G401 (cell line): ENCODE data around the gene LAMP5. TPM values are rescaled to one million over a fixed set of nuclear protein-coding genes. Genes with fewer than 3 reads are reported as not detected.

Source experiments
- DNase-seq: peaks from one replicate; pipeline ENCODE4 v3.0.0-alpha.2; 2015; ENCODE audit warnings: low spot score
- in situ Hi-C: cut with HindIII; loops from 2 replicates; pipeline ENCODE4 v1.10.0; 2016; ENCODE audit warnings: low sequenced_read_pairs, mixed read lengths
- total RNA-seq: library from RNA; depleted of rRNA; stranded (reverse); fragments of >200 nt; shearing (Covaris generic); gene quantifications from 2 replicates; pipeline ENCODE4 v1.2.3, GENCODE V29; 2014; rRNA removed

LAMP5 gene, protein sequence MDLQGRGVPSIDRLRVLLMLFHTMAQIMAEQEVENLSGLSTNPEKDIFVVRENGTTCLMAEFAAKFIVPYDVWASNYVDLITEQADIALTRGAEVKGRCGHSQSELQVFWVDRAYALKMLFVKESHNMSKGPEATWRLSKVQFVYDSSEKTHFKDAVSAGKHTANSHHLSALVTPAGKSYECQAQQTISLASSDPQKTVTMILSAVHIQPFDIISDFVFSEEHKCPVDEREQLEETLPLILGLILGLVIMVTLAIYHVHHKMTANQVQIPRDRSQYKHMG
- not detected in 2 replicates for total RNA-seq

DNA sequence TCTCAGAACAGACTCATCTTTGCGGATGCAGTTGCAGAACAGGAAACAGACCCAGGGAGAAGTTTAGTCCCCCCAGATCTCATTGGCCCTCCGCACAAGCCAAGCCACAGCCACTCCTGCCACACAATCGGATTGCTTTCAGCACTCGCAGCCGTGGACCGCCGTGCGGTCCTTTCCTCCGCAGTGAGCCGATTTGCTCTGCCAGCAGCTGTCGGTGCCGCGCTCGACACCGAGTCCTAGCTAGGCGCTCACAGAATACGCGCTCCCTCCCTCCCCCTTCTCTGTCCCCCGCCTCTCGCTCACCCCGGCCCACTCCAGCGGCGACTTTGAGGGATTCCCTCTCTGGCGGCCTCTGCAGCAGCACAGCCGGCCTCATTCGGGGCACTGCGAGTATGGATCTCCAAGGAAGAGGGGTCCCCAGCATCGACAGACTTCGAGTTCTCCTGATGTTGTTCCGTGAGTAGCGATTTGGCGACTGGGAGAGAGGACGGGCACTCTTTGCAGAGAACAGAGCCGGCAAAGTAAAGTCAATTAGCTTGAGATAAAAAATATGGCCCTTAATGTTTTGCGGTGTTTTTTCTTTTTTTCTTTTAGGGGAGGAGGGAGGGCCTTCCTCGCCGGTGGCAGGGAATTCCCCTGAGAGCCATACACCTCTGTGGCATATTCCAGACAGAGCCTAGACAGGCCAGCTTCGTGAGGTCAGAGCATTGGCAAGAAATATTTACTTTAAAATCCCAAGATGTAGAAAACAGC is at the start of gene LAMP5:
Gene LAMP5 (plus strand): TSS at position 130 of the 753 bp plus-strand sequence. CDS start 263 bp downstream, at position 393.
- in situ Hi-C loops = no loop called here
- peak; percentile 32 for DNase-seq

DNA sequence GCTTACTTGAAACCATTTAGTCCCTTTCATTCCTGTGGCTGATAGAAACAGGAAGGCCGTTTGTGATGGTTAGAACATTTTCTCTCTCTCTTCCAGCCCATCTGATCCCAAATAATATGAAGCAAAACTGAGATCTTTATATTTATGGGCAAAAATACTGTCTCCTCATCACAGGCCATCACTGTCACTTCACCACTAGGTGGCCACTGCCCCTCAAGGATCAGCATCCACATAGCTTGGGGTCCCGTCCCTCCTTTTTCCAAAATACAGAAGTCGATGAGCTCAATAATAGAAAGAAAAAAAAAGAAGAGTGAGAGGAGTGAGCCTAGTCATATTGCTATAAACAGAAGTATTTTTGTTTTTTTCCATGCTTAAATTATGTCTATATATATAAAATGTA is 46.4 kb upstream of the LAMP5 start:
- in situ Hi-C loops = no loop called here
- DNase-seq = no peak

DNA sequence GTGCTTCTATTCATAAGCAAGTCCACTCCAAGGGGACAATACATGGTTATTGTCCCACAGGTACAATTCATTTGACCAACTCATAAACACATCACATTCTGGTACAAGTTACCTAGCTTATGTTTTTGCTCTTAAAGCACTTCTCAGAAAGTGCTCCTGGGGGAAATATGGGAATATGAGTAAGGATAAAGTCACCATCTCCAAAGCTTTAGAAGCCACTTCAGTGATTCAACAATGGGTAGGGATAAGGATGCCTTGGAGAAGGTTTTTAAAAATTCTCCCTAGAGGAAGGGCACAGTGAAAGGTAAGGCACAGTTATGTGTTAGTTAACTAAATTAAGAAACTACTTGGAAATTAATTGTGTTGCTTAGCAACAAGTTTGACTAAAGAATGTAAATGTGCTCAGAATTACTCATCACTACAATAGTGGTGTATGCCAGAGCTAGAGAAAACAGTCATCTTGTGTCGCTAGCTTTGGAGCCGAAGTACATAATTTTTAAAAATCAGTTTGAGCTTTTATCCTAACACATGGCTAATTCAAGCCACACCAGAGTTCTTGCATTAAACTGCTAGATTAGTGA is 39.5 kb upstream of the LAMP5 start:
- in situ Hi-C loops = no loop called here

DNA sequence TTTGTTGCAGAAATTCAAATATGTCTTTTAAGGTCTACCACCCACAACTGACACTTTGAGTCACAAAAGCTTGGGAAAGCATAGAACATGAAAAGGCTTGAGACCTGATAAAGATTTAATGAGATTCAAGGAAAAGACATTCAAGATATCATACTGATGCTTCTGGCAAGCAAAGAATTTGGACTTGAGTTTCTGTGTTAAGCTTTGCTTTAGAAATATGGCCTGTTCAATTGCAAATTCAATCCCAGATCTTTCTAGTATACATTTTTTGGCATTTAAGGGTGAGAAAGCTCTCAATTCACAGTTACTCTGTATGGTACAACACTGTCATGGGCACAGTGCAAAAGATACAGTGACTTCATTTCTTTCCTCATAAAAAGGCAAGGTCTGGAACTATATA is 38.9 kb upstream of the LAMP5 start:
- in situ Hi-C loops = no loop called here
- DNase-seq = no peak

More for the DNA sequence above, 39.5 kb upstream of the LAMP5 start:
- no peak for DNase-seq

DNA sequence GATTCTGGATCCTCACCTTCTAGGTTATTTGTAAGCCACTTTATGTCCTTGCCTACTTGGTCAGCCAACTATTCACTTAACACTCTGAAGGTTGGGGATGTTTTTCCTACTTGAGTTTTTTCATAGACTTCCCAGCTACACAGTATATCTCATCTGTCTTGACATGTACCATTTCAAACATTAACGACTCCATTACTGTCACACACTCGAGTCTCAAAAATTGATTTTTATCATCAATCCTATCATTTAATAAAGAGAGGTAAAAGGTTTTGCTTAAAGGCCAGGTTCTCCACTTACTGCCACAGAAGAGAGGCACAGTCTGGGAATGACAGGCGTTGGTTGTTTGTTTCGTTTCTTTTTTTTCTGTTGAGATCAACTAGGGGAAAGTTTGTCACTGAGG is 38.2 kb upstream of the LAMP5 start:
- DNase-seq = no peak
- in situ Hi-C loops = no loop called here

DNA sequence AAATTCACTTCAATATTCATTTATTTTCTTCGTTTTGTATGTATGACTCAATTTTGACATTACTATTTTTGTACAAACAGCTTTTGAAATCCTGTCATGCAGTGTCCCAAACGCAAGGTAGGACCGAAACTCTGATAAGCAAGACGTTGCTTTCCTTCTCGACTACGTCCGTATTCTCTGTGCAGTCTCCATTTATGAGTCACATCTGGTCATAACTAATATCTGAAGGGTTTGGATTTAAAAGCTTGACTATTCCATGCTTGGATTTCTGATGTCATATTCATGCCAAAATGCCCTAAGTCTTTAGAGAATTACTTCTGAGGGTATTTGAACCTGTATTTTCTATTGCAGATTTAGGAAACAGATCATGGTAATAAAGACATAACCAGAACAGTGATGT is 37.8 kb upstream of the LAMP5 start:
- in situ Hi-C loops = no loop called here
- DNase-seq = no peak

DNA sequence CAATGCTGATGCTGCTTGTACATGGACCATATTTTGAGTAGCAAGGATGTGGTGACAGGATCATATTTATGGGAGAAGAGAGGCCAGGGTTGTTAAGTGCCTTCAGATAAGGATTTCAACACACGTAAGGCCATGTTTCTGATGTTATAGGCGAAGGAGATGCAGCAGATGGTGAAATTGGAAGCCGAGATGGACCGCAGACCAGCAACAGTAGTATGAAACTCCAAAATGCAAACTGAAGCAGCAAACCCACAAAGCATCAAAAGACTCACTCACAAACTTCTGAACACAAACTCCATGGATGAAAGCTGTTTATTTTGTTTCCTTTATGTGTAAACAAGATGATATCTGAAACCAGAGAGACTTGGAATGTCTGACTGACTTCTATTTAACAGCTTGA is 35.6 kb upstream of the LAMP5 start:
- in situ Hi-C loops = no loop called here
- DNase-seq = peak; percentile 27

DNA sequence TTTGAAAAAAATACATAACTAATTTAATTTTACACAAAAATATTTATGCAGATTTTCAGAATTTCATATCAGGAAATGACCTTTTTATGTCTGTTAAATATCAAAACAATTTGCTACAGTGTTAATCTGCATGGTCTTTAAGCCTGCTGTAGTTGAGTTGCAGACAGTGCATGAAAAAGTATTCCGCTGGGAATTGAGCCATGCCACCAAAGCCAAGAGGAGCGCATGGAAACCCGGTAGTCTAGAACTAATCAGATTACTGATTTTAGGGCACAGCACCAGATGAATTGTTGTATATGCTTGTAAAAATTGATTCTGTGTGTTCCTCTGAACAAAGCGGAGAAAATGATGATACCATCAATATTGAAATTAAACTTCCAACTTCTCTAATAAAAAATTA is 34.3 kb upstream of the LAMP5 start:
- DNase-seq = no peak
- in situ Hi-C loops = no loop called here

DNA sequence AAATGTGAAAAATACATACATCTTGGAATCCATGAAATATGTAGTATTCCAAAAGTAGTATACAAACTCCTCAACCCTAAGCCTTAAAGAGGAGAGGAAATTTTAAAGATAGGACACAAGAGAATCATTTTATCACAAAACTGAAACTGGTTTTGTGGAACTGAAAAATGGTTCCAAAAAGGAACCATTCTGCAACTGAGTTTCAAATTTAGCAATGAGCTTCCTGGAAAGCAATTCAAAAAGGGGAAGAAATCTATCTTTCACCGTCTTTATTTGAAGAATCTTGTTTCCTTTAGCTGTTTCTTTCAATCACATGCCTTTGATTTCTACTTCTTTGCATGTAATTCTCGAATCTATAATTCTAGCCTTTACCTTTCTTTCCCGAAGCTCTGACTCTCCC is 32.2 kb upstream of the LAMP5 start:
- DNase-seq = no peak
- in situ Hi-C loops = no loop called here

DNA sequence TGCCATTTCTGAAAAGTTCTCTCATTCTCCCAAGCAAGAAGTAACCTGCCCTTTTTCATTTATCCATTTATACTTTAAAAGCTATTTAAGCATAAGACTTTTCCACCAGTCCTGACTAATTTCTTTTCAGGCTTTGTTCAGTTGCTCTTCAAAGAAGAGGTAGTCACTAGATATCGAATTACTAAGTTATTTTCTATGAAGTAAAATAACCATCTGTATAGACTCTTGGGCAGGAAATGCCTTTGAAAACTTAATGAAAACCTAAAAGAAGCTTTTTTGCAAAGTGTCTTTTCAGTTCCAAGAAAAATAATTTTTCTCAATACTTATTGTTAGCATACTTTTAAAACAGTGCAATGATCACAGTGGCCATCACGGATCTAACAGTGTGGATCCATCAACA is 31.3 kb upstream of the LAMP5 start:
- DNase-seq = no peak
- in situ Hi-C loops = no loop called here

DNA sequence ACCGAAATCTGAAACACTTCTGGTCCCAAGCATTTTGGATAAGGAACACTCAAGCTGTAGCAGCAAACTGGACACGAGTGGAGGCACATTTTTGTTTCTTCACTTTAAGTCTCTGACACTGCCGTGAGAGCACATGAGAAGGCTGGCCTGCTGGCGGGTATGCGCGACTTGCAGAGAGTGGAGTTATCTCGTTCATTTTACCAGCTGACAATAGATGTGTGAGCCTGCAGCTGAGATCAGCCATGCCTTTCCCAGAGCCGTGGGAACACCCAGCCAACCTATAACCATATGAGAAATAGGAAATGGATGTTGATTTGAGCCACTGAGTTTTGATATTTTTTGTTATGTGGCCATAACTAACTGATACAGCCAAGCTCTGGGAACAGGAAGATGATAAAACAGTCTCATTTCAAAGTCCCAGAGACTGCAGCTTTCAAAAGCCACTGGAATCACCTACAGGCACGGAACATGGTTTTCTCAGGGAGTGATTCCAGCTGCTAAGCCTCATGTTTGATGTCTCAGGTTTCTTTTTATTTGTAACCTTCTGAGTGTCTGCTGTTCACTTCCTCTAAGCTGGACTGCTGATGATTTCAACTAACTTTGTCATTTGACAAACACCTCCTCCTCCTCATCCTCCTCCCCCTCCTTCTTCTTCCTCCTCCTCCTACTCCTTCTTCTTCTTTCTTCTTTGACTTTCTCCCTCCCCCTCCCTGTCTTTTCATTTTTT is 28.6 kb upstream of the LAMP5 start:
- in situ Hi-C loops = no loop called here
- no peak for DNase-seq

DNA sequence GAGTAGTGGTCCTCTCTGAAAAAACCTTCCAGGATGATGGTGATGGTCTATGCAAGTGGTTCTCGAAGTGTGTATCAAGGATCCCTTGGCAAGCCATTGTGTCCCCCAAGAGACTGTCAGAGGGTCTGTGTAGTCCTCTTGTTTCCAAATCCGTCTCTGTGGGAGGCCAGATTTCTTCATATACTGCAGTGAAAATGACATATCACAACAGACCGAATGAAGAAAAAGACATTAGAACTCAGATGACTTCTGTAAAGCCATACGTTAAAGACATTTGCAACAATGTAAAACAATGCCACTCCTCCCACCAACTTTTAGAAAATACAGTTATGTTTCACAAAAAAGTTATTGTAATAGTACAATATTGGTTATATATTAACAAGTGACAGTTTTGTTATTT is 27.2 kb upstream of the LAMP5 start:
- in situ Hi-C loops = no loop called here

DNA sequence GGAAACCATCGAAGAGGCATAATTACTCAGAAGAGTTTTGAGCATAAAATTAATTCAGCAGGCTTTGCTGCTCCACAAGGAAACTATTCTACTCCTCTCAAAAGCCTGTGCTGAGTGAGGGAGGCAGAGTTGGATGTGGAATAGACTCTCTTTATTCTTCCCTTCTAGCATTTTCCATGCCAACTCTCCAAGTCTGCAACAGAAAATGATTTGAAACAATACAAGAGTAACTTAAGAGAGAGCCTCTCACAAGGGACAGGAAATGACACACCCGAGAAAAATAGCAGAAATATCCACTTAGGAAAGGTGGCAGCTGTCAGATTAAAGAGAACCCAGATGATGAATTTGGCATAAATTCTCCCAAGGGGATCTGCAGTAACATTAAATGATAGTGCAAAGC is 26.3 kb upstream of the LAMP5 start:
- in situ Hi-C loops = no loop called here
- DNase-seq = peak; percentile 23

More for the DNA sequence above, 27.2 kb upstream of the LAMP5 start:
- no peak for DNase-seq

DNA sequence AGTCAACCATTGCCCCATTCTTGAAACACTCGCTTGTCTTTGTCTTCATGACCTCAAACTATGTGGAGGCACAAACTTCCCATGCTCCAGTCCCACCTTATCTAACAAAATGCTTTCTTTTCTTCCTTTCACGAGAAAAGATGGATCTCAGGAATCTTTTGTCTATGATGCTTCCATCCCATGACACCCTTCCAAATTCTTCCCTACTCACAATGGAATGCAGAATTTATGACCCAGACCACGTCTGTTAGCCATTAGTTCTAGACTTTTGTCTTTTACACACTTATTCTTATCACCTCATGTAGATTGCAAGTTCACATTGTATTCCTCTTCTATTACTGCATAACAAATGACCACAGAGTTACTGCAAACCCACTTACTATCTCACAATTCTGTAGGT is 24.2 kb upstream of the LAMP5 start:
- in situ Hi-C loops = no loop called here
- no peak for DNase-seq

DNA sequence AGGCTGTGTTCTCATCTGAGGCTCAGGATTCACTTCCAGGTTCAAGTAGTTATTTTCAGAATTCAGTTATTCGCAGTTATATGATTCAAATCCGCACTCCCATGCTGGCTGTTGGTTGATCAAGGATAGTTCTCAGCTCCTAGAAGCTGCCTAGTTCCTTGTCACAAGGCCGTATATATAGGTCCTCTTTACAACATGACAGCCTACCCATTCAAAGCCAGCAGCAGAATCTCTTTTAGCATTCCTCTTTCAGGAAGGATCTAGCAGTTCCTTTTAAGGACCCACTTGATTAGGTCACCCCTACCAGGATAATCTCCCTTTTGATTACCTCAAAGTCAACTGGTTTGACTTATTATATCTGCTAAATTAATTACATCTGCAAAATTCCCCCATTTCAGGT is 23.8 kb upstream of the LAMP5 start:
- in situ Hi-C loops = no loop called here
- DNase-seq = no peak

DNA sequence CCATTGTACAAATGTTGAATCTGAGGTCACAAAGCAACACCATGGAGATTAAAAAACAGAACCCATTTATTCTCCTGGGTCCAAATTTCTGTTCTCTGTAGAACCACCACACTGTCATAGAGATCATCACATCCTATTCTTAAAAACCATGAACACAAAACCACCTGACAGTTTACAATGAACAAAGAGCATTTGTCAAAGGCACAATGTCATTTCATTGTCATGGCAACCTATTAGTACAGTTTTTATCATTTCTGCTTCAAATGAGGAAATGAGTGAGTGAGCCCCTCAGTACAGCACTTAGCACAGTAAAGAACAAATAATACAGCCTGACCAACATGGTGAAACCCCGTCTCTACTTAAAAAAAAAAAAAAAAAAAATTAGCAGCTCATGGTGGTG is 23.1 kb upstream of the LAMP5 start:
- in situ Hi-C loops = no loop called here
- no peak for DNase-seq

DNA sequence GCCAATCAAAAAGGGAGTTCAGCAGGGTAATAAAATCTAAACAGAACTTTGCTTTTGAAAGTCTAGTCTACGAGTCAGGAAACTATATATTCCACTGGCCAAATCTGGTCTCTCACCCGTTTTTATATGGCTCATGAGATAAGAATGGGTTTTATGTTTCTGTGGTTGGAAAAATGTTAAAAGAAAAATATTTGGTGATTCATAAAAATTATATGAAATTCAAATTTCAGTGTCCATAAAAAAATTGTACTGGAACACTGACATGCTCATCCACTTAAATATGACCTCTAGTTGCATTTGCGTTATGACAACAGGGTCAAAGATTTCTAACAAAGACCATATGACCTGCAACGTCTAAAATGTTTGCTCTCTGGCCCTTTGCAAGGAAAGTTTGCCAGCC is 22.3 kb upstream of the LAMP5 start:
- in situ Hi-C loops = no loop called here
- no peak for DNase-seq

DNA sequence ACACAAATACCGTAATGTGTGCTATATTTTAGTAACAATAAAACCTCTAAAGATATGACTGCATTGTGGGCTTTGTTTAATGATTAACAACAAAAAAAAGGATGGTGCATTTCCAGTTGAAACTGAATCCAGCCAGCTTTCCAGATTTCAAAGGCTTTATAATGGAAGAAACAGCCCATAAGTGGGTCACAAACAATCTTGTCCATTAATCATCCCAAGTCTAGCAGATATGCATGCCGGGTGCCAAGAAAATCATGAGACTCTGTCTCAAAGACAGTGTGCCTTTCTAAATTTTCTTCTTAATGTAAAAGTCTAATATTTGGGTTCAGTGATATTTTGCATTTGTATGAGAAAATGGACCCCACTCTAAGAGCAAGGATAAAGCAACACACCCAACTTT is 20.6 kb upstream of the LAMP5 start:
- in situ Hi-C loops = no loop called here
- no peak for DNase-seq

DNA sequence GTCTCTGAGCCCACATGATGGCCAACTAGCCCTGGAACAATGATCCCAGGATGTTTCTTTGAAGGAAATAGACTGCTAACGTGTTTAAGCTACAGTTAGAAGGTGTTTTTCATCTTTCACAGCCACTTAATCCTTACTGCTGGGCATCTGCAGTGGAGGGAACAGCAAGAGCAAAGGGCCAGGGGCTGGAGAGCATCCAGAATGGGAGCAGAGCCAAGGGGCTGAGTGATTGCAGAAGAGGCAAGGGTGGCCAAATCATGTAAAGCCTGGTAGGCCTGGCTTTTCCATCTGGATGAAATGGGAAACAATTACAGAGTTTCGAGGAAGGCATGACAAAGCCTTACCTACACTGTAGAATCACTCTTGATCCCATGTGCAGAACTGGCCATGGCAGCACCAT is 18.7 kb upstream of the LAMP5 start:
- no peak for DNase-seq

DNA sequence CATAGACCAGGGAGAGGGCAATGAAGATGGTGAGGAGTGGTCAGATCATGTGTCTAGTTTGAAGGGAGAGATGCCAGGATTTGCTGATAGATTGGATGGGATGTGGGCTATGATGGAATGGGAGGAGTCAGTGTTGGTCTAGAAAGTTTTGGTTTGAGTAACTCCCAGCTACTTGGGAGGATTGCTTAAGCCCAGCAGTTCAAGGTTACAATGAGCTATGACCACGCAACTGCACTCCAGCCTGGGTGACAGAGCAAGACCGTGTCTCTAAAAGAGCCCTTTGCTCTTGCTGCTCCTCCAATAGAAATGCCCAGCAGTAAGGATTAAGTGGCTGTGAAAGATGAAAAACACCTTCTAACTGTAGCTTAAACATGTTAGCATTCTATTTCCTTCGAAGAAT is 18.2 kb upstream of the LAMP5 start:
- DNase-seq = no peak
- in situ Hi-C loops = no loop called here

More for the DNA sequence above, 18.7 kb upstream of the LAMP5 start:
- in situ Hi-C loops = no loop called here
